GM20000 (cell line): ENCODE data around the gene SCOC.
"Not testable (repeated sequence)": the region's sequence is repeated elsewhere in the genome, so short reads cannot be mapped to it uniquely, and the experiment has no call there.

Experiments
- DNase-seq: peaks from one replicate; pipeline ENCODE4 v3.0.0; 2012; ENCODE audit warnings: low spot score
- CTCF ChIP-seq: IDR thresholded peaks from 2 replicates; pipeline ENCODE4 v1.5.1; 2012; ENCODE audit warnings: mild to moderate bottlenecking, control low read depth; ENCODE audit errors: extremely low read depth, missing control alignments

The SCOC gene

GRCh38 chr4:140382732-140383131, 9.3 kb downstream of the SCOC start:
- TF ChIP-seq CTCF, result no peak
- no peak for DNase-seq

DNA sequence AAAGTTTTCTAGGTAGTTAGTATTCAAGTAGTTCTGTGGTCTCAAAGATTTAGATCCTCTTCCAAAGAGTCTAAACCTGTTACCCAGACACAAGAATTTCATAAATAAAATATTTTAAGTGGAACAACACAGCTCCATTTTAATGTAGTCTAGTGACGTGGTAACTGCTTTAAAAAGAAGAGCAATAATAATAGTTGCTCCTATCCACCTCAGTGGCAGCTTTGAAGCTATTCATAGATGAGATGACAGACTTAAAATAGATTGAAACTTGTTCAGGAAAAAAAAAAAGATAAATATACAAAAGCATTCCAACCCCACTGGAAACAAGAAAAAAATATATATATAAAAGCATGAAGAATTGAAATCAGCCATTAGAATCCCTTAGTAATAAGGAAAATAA, 14.6 kb downstream of the SCOC start:
- no peak for TF ChIP-seq CTCF
- no peak for DNase-seq

DNA sequence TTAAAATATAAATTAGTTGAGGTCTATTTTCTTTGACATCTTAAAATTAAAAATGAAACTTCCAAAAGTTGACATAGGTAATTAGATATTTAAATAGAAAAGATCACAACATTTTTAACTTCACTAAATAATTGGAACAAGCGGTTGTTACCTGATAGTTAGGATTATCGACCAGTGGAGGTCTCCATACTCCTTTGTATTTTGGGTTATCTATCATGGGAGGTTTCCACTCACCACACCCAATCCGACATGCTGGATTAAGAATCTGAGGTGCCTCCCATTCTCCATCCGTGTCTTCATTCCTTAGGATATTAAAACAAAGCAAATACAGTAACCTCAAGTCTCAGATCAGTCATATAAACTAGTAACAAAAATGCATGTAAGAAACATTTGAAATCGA, 22.2 kb downstream of the SCOC start:
- no peak for DNase-seq
- no peak for TF ChIP-seq CTCF

- no peak for TF ChIP-seq CTCF
- DNase-seq, result no peak
Observed at GRCh38 chr4:140400111-140400510, 26.7 kb downstream of the SCOC start.

DNA sequence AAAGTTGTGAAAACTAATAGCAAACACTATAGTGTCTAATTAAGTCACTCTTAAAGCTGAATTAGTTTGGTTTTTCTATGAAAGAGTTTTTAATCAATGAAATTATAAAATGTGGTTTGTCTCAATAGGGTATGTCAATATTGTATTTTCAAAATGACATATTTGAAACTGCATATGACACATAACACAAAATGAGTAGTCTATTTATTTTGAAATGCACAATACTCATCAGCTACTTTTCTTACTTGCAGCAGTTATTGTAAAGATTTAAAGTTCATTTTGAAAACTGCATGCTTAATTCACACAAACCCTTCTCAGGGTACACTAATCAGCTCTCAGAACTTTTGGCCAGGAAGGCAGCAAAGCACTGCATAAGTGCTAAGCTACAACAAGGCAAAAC, 32.8 kb downstream of the SCOC start:
- no peak for TF ChIP-seq CTCF
- no peak for DNase-seq

GRCh38 chr4:140408974-140409373, 35.5 kb downstream of the SCOC start:
- DNase-seq, result no peak
- no peak for TF ChIP-seq CTCF

DNA sequence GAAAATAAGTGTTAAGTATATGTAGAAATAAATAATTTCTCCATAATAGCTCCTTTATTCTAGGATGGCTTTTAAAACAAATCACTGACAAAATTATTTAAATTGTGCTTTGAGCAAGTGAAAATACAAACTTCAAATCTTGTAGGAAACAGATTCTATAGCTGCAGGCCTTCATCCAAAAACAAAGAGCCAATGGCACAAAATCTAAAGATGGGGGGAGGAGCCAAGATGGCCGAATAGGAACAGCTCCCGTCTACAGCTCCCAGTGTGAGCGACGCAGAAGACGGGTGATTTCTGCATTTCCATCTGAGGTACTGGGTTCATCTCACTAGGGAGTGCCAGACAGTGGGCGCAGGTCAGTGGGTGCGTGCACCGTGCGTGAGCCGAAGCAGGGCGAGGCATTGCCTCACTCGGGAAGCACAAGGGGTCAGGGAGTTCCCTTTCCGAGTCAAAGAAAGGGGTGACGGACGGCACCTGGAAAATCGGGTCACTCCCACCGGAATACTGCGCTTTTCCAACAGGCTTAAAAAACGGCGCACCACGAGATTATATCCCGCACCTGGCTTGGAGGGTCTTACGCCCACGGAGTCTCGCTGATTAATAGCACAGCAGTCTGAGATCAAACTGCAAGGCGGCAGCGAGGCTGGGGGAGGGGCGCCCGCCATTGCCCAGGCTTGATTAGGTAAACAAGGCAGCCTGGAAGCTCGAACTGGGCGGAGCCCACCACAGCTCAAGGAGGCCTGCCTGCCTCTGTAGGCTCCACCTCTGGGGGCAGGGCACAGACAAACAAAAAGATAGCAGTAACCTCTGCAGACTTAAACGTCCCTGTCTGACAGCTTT, 39.9 kb downstream of the SCOC start:
- not testable (repeated sequence) for DNase-seq

- no peak for DNase-seq
- no peak for TF ChIP-seq CTCF
Observed at GRCh38 chr4:140423106-140423505, 49.7 kb downstream of the SCOC start.
